ENCODE results near the gene KLF18. TPM values are rescaled to one million over a fixed set of nuclear protein-coding genes. Genes with fewer than 3 reads are reported as not detected.

KLF18 gene
- total RNA-seq (2021) = not detected in 2 replicates
- Bru-seq, nascent RNA = not detected
- not detected for BruChase-seq, experiment 1, labeled RNA remaining after a 2-hour chase
- BruChase-seq, experiment 2, labeled RNA remaining after a 6-hour chase = not detected
- long read RNA-seq = 0 reads

- intact Hi-C loops (cut with micrococcal nuclease; ENCODE audit: unreplicated experiment) = no loop called here
- H3K9me3 ChIP-seq (ENCODE audit: low read depth, low read length, poor library complexity, severe bottlenecking) = peaks cover 10% of the 10 kb centered on the region
- no peaks in the 10 kb centered on the region for H3K27me3 ChIP-seq (replicated peaks; ENCODE audit: insufficient read depth, low read depth, low read length, poor library complexity)
- H3K36me3 ChIP-seq (ENCODE audit: insufficient read depth, low read length, poor library complexity, severe bottlenecking) = no peaks in the 10 kb centered on the region
- CTCF ChIA-PET = no interaction called here
- TF ChIP-seq EZH2 (IDR thresholded peaks at IDR 0.05; ENCODE audit: borderline replicate concordance, low read depth, low read length, poor library complexity, severe bottlenecking) (no peak), CTCF (conservative IDR thresholded peaks at IDR 0.05; ENCODE audit: low read depth, low read length) (no peak)
- H3K4me1 ChIP-seq (ENCODE audit: insufficient read depth, low read length, poor library complexity, severe bottlenecking) = no peaks in the 10 kb centered on the region
- DNase-seq (ENCODE audit: low spot score) = no peak
- no TSS peak for BruUV-seq (replicated peaks)
- H3K27ac ChIP-seq (ENCODE audit: low read depth, low read length, poor library complexity, severe bottlenecking) = no peak within 1 kb of the TSS
- POLR2A ChIA-PET (ENCODE audit: low non-redundant PET) = interaction anchor here (0.7 kb wide), 1 partner anchor 158 kb away, joined by 5 read pairs; no protein-coding TSS in a partner anchor
- no peak within 1 kb of the TSS for H3K4me3 ChIP-seq (ENCODE audit: low read depth, low read length, poor library complexity, severe bottlenecking)
Measured at GRCh38 chr1:44141531-44141930, at the start of gene KLF18. Gene KLF18, minus strand, starts transcription at chr1:44141631. Its CDS starts 0 bp downstream, at chr1:44141631.

- DNase-seq (ENCODE audit: low spot score) = no peak
- Histone ChIP-seq H3K27me3 (replicated peaks; ENCODE audit: insufficient read depth, low read depth, low read length, poor library complexity) (no peaks in the 10 kb centered on the region), H3K9me3 (ENCODE audit: low read depth, low read length, poor library complexity, severe bottlenecking) (no peaks in the 10 kb centered on the region), H3K4me1 (ENCODE audit: insufficient read depth, low read length, poor library complexity, severe bottlenecking) (no peaks in the 10 kb centered on the region), H3K36me3 (ENCODE audit: insufficient read depth, low read length, poor library complexity, severe bottlenecking) (no peaks in the 10 kb centered on the region), H3K4me3 (ENCODE audit: low read depth, low read length, poor library complexity, severe bottlenecking) (no peak overlapping the region), H3K27ac (ENCODE audit: low read depth, low read length, poor library complexity, severe bottlenecking) (no peak overlapping the region)
- CTCF ChIA-PET = no interaction called here
- intact Hi-C loops (cut with micrococcal nuclease; ENCODE audit: unreplicated experiment) = no loop called here
- POLR2A ChIA-PET (ENCODE audit: low non-redundant PET) = no interaction called here
- TF ChIP-seq EZH2 (IDR thresholded peaks at IDR 0.05; ENCODE audit: borderline replicate concordance, low read depth, low read length, poor library complexity, severe bottlenecking) = no peak
- TF ChIP-seq CTCF (conservative IDR thresholded peaks at IDR 0.05; ENCODE audit: low read depth, low read length) = no peak
- BruUV-seq (replicated peaks) = no TSS peak
Measured at GRCh38 chr1:44174630-44175029, 33.2 kb upstream of the KLF18 start.

GRCh38 chr1:44170281-44170823 is 28.9 kb upstream of the KLF18 start:
- POLR2A ChIA-PET (ENCODE audit: low non-redundant PET) = interaction anchor here (0.5 kb wide), 1 partner anchor 108 kb away, joined by 3 read pairs; no protein-coding TSS in a partner anchor

More at GRCh38 chr1:44170281-44170823, 28.9 kb upstream of the KLF18 start:
- TF ChIP-seq CTCF (conservative IDR thresholded peaks at IDR 0.05; ENCODE audit: low read depth, low read length) (no peak), EZH2 (IDR thresholded peaks at IDR 0.05; ENCODE audit: borderline replicate concordance, low read depth, low read length, poor library complexity, severe bottlenecking) (no peak)
- DNase-seq (ENCODE audit: low spot score) = no peak
- Histone ChIP-seq H3K27ac (ENCODE audit: low read depth, low read length, poor library complexity, severe bottlenecking) (no peak overlapping the region), H3K4me1 (ENCODE audit: insufficient read depth, low read length, poor library complexity, severe bottlenecking) (no peaks in the 10 kb centered on the region), H3K4me3 (ENCODE audit: low read depth, low read length, poor library complexity, severe bottlenecking) (no peak overlapping the region), H3K9me3 (ENCODE audit: low read depth, low read length, poor library complexity, severe bottlenecking) (no peaks in the 10 kb centered on the region), H3K36me3 (ENCODE audit: insufficient read depth, low read length, poor library complexity, severe bottlenecking) (no peaks in the 10 kb centered on the region), H3K27me3 (replicated peaks; ENCODE audit: insufficient read depth, low read depth, low read length, poor library complexity) (no peaks in the 10 kb centered on the region)
- intact Hi-C loops (cut with micrococcal nuclease; ENCODE audit: unreplicated experiment) = no loop called here
- no TSS peak for BruUV-seq (replicated peaks)
- CTCF ChIA-PET = no interaction called here

All from A673 (cell line).